ENCODE results near the gene HMGN3.

The HMGN3 gene

GRCh38 chr6:79233611-79234149 lies 802 bp downstream of the HMGN3 start:
- intact Hi-C loops (cut with DNase I) = loop anchor here (1.0 to 2.0 kb wide), 3 partner anchors 154 to 304 kb away; partner anchors contain the start of gene LCA5
- peak; percentile 80 to 97 (median 86) for DNase-seq

- DNase-seq = no peak
- intact Hi-C loops (cut with DNase I) = loop anchor here (1.0 kb wide), 1 partner anchor 154 kb away; no protein-coding TSS in a partner anchor
Observed at GRCh38 chr6:79232696-79233462, 1.6 kb downstream of the HMGN3 start.

- DNase-seq = no peak
- intact Hi-C loops (cut with DNase I) = no loop called here
Observed at GRCh38 chr6:79231666-79232065, 2.8 kb downstream of the HMGN3 start.

GRCh38 chr6:79231101-79231500 lies 3.4 kb downstream of the HMGN3 start:
- no peak for DNase-seq

GRCh38 chr6:79230149-79230548 lies 4.3 kb downstream of the HMGN3 start:
- intact Hi-C loops (cut with DNase I) = no loop called here
- no peak for DNase-seq

More at GRCh38 chr6:79231101-79231500, 3.4 kb downstream of the HMGN3 start:
- intact Hi-C loops (cut with DNase I) = no loop called here

GRCh38 chr6:79227445-79227844 lies 7.0 kb downstream of the HMGN3 start:
- no peak for DNase-seq
- intact Hi-C loops (cut with DNase I) = no loop called here

- no peak for DNase-seq
- intact Hi-C loops (cut with DNase I) = no loop called here
Observed at GRCh38 chr6:79226660-79227059, 7.8 kb downstream of the HMGN3 start.

- intact Hi-C loops (cut with DNase I) = no loop called here
- no peak for DNase-seq
Observed at GRCh38 chr6:79225717-79226599, 8.5 kb downstream of the HMGN3 start.

- DNase-seq = no peak
- intact Hi-C loops (cut with DNase I) = no loop called here
Observed at GRCh38 chr6:79223611-79224404, 10.7 kb downstream of the HMGN3 start.

- no peak for DNase-seq
- intact Hi-C loops (cut with DNase I) = no loop called here
Observed at GRCh38 chr6:79215213-79215824, 19.2 kb downstream of the HMGN3 start.

- intact Hi-C loops (cut with DNase I) = no loop called here
- no peak for DNase-seq
Observed at GRCh38 chr6:79212859-79213258, 21.6 kb downstream of the HMGN3 start.

GRCh38 chr6:79208816-79209215 lies 25.7 kb downstream of the HMGN3 start:
- intact Hi-C loops (cut with DNase I) = no loop called here
- no peak for DNase-seq

- DNase-seq = no peak
- intact Hi-C loops (cut with DNase I) = no loop called here
Observed at GRCh38 chr6:79203753-79204253, 30.7 kb downstream of the HMGN3 start.

- no peak for DNase-seq
- intact Hi-C loops (cut with DNase I) = no loop called here
Observed at GRCh38 chr6:79202556-79202955, 31.9 kb downstream of the HMGN3 start.

GRCh38 chr6:79201983-79202382 lies 32.5 kb downstream of the HMGN3 start:
- no peak for DNase-seq
- intact Hi-C loops (cut with DNase I) = no loop called here

- intact Hi-C loops (cut with DNase I) = no loop called here
- no peak for DNase-seq
Observed at GRCh38 chr6:79201143-79201542, 33.3 kb downstream of the HMGN3 start.

GRCh38 chr6:79196912-79197311 lies 37.6 kb downstream of the HMGN3 start:
- DNase-seq = no peak
- intact Hi-C loops (cut with DNase I) = no loop called here

- DNase-seq = no peak
Observed at GRCh38 chr6:79193971-79194370, 40.5 kb downstream of the HMGN3 start.

GRCh38 chr6:79189760-79190350 lies 44.6 kb downstream of the HMGN3 start:
- intact Hi-C loops (cut with DNase I) = no loop called here
- no peak for DNase-seq

More at GRCh38 chr6:79193971-79194370, 40.5 kb downstream of the HMGN3 start:
- intact Hi-C loops (cut with DNase I) = no loop called here

Data from posterior cingulate gyrus (tissue), 11 donors.